ENCODE results near the gene CYB5A. TPM values are rescaled to one million over a fixed set of nuclear protein-coding genes. Genes with fewer than 3 reads are reported as not detected.

CYB5A gene
- total and polyA plus RNA-seq, 9 of the 15 experiments (the other 6 are each of a cell fraction or from before 2014, with no cell fraction given), result 11.9 to 22.6 (median 14.1) TPM

DNA sequence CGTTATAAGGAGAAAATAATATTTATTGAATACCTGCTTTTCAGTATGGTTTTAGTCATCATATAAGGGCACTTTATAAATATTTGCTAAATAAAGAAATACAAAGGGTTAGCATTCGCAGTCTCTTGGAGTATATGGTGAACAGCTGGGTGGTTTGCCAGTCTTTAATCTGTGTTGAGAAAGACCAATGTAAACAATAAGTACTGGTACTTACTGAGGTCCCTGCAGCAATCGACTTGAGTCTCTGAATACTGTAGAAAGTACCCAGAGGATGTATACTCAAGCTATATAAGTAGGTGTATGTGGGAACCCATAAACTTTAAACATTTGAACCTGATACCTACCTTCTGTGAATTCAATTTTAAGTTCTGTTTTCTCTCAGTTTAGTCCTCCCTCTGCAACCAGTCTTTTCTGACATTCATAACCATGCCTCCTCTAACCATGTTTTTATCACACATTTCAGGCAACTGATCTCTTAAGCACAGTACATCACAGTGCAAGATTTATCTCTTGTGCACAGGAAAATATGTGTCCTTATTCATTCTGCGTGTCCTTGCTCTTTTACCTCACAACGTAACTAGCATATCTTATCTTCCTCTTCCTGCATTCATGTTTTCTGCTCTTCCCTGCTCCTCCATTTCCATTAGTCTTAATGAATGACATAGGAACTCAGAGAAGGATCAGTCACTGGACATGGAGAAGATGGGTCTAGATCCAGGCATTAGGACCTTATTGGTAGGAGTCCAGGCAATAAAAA, 45.6 kb upstream of the CYB5A start (continued):
- TF ChIP-seq, protein P1, sequence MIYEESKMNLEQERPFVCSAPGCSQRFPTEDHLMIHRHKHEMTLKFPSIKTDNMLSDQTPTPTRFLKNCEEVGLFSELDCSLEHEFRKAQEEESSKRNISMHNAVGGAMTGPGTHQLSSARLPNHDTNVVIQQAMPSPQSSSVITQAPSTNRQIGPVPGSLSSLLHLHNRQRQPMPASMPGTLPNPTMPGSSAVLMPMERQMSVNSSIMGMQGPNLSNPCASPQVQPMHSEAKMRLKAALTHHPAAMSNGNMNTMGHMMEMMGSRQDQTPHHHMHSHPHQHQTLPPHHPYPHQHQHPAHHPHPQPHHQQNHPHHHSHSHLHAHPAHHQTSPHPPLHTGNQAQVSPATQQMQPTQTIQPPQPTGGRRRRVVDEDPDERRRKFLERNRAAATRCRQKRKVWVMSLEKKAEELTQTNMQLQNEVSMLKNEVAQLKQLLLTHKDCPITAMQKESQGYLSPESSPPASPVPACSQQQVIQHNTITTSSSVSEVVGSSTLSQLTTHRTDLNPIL (CRISPR knock-in tag; IDR thresholded peaks at IDR 0.05), result no peak
- TF ChIP-seq, protein P2, sequence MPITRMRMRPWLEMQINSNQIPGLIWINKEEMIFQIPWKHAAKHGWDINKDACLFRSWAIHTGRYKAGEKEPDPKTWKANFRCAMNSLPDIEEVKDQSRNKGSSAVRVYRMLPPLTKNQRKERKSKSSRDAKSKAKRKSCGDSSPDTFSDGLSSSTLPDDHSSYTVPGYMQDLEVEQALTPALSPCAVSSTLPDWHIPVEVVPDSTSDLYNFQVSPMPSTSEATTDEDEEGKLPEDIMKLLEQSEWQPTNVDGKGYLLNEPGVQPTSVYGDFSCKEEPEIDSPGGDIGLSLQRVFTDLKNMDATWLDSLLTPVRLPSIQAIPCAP (CRISPR knock-in tag; IDR thresholded peaks at IDR 0.05; ENCODE audit: borderline replicate concordance), result no peak
- TF ChIP-seq U2AF2 (optimal IDR thresholded peaks at IDR 0.05; ENCODE audit: low read depth, low read length), result no peak
- TF ChIP-seq RAD21 (CRISPR knock-in tag; conservative IDR thresholded peaks at IDR 0.05 in 1 of 2, IDR thresholded peaks at IDR 0.05 in 1 of 2), result no peak
- TF ChIP-seq, protein P3, sequence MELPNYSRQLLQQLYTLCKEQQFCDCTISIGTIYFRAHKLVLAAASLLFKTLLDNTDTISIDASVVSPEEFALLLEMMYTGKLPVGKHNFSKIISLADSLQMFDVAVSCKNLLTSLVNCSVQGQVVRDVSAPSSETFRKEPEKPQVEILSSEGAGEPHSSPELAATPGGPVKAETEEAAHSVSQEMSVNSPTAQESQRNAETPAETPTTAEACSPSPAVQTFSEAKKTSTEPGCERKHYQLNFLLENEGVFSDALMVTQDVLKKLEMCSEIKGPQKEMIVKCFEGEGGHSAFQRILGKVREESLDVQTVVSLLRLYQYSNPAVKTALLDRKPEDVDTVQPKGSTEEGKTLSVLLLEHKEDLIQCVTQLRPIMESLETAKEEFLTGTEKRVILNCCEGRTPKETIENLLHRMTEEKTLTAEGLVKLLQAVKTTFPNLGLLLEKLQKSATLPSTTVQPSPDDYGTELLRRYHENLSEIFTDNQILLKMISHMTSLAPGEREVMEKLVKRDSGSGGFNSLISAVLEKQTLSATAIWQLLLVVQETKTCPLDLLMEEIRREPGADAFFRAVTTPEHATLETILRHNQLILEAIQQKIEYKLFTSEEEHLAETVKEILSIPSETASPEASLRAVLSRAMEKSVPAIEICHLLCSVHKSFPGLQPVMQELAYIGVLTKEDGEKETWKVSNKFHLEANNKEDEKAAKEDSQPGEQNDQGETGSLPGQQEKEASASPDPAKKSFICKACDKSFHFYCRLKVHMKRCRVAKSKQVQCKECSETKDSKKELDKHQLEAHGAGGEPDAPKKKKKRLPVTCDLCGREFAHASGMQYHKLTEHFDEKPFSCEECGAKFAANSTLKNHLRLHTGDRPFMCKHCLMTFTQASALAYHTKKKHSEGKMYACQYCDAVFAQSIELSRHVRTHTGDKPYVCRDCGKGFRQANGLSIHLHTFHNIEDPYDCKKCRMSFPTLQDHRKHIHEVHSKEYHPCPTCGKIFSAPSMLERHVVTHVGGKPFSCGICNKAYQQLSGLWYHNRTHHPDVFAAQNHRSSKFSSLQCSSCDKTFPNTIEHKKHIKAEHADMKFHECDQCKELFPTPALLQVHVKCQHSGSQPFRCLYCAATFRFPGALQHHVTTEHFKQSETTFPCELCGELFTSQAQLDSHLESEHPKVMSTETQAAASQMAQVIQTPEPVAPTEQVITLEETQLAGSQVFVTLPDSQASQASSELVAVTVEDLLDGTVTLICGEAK (IDR thresholded peaks at IDR 0.05), result no peak
- TF ChIP-seq, protein P3 (CRISPR knock-in tag; IDR thresholded peaks at IDR 0.05), result no peak
- TF ChIP-seq, protein P4, sequence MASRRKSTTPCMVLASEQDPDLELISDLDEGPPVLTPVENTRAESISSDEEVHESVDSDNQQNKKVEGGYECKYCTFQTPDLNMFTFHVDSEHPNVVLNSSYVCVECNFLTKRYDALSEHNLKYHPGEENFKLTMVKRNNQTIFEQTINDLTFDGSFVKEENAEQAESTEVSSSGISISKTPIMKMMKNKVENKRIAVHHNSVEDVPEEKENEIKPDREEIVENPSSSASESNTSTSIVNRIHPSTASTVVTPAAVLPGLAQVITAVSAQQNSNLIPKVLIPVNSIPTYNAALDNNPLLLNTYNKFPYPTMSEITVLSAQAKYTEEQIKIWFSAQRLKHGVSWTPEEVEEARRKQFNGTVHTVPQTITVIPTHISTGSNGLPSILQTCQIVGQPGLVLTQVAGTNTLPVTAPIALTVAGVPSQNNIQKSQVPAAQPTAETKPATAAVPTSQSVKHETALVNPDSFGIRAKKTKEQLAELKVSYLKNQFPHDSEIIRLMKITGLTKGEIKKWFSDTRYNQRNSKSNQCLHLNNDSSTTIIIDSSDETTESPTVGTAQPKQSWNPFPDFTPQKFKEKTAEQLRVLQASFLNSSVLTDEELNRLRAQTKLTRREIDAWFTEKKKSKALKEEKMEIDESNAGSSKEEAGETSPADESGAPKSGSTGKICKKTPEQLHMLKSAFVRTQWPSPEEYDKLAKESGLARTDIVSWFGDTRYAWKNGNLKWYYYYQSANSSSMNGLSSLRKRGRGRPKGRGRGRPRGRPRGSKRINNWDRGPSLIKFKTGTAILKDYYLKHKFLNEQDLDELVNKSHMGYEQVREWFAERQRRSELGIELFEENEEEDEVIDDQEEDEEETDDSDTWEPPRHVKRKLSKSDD (conservative IDR thresholded peaks at IDR 0.05; ENCODE audit: low read length), result no peak
- TF ChIP-seq ZZZ3 (IDR thresholded peaks at IDR 0.05), result no peak
- TF ChIP-seq, protein P5, sequence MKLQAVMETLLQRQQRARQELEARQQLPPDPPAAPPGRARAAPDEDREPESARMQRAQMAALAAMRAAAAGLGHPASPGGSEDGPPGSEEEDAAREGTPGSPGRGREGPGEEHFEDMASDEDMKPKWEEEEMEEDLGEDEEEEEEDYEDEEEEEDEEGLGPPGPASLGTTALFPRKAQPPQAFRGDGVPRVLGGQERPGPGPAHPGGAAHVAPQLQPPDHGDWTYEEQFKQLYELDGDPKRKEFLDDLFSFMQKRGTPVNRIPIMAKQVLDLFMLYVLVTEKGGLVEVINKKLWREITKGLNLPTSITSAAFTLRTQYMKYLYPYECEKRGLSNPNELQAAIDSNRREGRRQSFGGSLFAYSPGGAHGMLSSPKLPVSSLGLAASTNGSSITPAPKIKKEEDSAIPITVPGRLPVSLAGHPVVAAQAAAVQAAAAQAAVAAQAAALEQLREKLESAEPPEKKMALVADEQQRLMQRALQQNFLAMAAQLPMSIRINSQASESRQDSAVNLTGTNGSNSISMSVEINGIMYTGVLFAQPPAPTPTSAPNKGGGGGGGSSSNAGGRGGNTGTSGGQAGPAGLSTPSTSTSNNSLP (IDR thresholded peaks at IDR 0.05; ENCODE audit: borderline replicate concordance, low read depth, low read length), result no peak
